GM19455 (cell line): ENCODE results near the gene XRCC4.
"Not testable (repeated sequence)": the region's sequence is repeated elsewhere in the genome, so short reads cannot be mapped to it uniquely, and the experiment has no call there.

Experiments used
- ATAC-seq: cut with Tn5 transposase; IDR thresholded peaks from one replicate; pipeline ENCODE4 v1.9.1; 2021; ENCODE audit not compliant: unreplicated experiment

The XRCC4 gene

DNA sequence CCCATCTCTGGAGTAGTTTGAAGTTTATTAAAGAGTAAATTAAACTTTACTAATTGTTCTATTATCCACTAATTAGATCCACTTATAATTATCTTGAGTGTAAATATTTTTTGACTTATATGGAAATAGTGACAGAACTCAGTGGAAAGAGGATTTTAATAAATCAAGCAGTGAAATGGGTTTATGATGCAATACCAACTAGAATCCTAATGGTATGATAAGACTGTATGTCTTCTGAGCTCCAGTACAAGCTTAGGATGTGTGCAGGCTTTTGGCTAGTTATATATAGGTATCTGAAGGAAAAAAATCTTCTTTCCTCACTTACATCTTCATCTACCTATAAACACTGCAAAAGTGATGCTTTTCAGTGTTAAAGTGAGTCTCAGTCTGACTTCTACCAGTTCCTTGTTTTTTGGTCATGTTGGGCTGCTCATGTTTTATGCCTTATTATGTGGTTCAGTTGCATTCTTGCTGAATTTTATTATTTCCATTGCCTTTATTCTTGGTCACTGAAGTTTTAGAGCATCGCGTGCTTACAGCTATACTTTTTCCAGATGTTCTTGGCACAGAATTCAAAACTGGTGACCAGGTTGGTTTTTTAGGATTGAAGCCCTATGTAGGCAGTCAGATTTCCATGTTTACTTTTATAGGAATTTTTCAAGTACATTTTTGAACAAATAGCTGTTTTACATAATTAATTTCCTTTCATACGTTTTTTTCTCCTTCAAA, 30.5 kb downstream of the XRCC4 start:
- no peak for ATAC-seq

DNA sequence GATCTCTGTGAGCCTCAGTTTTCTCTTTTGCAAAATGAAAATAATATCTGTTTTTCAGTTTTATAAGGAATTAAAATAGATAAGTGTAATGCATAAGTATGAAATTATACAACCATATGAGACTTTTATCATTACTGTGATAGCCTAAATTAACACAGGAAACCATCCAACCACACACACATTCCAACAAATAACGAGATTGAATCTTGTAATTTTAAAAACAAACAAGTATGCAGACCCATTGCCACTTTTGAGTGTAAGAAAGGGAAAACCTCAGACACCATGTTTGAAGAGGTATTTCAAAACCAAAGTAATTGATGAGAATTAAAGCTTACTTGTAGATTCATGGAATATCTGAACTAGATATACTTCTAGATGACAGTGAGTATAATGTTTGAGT, 32.0 kb downstream of the XRCC4 start:
- no peak for ATAC-seq

DNA sequence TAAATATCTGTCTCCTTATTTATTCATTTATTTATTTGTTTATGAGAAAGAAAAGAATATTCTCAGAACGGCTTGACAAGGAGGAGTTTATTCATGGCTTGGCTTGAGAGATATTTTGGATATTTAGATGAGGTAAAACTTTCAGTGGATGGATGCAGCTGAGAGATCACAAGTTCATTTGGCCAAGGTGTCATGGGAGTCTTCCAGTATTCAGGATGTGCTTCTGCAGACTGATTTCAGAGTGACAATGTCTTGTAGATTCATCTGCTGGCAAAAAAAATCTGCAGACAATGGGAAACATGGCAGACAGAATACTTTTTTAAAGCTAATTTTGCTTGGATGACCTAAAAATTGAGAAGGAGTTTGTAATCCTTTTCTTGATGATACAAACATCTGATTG, 38.5 kb downstream of the XRCC4 start:
- ATAC-seq = no peak

DNA sequence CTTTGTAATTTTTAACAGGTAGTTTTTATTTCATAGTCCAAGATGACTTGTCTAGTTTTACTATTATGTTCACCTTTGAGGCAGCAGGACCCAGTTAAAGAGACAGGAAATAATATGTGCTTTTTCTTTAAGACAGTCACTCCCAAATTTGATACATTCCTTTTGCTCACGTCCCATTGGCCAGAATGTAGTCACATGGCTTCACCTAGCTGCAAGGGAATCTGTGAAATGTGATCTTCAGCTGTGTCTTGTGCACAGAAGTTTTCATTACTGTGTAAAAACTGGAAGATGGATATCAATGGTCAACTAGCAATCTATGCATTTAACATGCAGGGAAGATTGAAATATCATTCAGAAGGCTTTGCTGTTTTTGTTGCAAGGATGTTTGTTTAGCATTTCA, 41.1 kb downstream of the XRCC4 start:
- no peak for ATAC-seq

DNA sequence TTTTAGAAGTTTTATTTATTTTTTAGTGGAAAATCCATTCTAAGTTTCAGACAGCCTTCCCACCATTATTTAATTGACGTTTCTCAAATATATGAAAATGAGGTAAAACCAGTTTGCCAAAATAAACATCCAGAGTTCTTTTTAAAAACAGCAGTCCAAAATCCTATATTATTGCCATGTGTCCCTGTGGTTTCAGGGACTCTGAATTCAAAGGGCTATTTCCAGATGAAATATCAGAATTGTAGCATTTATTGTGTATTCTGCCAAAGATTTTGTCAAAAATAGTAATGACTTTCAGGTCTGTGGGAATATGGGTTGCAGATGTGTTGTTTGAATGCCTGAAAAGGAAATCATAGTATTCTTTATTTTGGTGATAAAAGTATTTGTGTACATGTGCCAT, 41.6 kb downstream of the XRCC4 start:
- ATAC-seq = no peak

DNA sequence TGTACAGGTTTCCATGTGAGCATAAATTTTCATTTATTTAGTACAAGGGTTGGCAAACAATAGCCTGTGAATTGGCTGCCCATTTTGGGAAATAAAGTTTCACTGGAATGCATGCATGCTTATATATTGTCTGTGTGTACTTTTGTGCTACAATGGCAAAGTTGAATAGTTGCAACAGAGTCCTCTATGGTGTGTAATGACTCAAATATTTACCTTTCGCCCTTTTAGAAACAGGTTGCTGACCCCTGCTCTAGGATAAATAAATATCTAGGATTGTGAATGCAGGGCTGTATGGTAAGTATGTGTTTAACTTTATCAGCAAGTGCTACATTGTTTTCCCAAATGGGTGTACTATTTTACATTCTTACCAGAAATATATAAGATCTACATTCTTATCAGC, 47.2 kb downstream of the XRCC4 start:
- no peak for ATAC-seq

DNA sequence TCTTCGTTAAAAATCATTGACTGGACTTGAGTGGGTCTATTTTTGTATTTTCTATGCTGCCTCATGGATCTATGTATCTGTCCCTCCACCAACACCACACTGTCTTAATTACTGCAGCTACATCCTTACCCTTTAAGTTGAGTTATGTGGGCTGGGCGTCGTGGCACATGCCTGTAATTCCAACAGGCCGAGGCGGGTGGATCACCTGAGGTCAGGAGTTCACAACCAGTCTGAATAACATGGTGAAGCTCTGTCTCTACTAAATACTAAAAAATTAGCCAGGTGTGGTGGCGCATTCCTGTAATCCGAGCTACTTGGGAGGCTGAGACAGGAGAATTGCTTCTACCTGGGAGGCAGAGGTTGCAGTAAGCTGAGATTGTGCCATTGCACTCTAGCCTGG, 48.2 kb downstream of the XRCC4 start:
- no peak for ATAC-seq

DNA sequence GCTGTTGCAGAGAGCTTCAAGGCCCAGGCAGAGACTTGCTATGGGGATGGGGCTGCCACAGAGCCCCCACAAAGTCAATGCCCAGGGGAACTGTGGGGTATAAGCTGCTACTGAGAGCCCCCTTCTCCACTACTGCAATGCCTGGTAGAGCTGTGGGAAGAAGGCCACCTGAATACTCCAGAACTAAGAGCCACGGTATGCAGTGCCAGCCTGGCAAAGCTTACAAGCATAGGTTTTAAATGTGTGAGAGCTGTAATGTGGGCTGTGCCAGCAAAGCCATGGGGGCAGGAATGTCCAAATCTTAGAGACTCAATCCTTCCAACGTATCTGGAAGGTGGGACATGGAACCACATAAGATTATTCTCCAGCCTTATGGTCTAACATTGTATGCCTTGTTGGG, 49.2 kb downstream of the XRCC4 start:
- ATAC-seq = no peak

DNA sequence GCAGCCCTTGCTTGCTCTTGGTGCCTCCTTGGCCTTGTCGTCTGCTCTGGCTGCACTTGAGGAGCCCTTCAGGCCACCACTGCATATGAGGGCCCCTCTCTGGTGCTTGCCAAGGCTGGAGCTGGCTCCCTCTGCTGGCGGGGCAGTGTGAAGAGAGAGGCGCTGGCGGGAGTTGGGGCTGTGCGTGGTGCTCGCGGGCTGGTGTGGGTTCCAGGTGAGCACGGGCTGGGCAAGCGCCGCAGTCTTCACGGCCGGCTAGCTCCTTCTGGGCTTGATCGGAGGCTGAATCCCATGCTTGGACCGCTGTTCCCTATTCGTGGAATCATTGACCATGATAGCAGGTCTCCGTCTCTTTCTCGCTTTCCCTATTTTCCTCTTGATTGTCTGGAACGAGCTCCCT, 56.5 kb downstream of the XRCC4 start:
- no peak for ATAC-seq

DNA sequence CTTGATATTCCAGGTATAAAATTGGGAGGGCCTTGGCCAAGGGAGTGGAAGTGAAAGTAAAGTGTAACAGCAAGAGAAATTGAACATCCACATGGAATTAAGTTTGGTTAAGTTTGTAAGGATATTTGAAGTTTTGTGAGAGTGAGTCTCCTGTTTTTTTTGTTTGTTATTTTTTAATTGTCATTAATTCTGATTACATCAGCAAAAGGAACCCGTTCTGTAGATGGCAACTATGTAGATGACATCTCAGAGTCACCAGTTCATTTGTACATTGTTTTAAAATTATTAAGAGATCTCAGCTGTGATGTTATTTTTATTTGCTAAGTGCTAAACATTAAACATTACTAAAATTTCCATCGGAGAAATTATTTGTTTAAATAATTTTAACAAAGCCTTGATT, 65.2 kb downstream of the XRCC4 start:
- no peak for ATAC-seq

DNA sequence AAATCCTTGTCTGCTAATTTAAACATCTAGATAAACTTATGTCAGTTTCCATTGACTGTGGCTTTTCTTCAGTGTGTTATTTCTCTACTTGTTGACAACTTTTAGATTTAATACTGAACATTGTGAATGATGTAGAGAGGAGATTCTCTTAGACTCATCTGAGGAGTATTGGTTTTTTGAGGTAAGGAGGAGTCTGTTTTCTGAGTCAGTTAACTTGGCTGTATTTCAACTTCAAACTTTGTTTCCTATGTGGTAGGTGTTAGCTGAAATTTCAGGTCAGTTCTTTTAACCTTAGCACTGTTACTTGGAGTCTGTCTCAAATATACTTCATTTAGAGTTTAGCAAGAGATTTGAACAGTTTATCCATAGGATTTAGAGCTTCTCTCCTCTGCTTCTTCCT, 67.9 kb downstream of the XRCC4 start:
- no peak for ATAC-seq

DNA sequence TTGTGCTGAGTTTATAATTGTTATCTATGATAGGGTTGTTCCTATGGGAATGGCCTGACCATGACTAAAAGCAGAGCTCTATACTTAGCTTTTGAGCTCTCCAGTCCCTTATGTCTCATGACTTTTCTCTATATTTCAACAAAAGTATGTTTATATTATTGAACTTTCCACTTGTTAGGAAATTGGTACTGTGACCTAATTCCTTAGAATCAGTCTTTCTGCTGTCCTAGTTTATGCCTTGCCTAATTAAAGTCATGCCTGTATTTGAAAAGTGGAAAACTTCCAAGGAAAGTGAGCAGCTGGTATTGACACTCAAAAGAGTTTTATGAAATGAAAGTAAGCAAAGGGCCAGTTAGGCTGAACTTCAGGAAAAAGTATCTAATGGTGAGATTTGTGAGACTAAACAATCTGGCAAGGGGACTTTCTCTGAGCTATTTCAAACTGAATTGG, 68.6 kb downstream of the XRCC4 start:
- ATAC-seq = no peak

DNA sequence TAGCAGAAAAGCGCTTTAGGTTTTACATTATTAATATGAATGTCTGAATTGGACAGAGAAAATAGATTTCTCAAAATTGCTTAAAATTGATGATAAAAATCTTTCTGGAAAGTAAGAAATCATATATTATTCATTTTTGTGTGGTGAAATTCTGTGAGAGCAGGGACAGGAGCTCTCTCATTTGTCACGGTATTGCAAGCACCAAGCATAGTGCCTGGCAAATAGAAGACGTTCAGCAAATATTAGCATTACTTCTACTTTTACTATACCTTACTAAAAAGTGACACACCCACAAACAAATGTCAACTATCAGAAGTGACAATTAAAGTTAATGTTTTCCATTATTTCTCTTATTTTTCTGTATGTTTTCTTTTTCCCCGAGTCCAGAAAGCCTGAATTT, 69.1 kb downstream of the XRCC4 start:
- ATAC-seq = no peak

DNA sequence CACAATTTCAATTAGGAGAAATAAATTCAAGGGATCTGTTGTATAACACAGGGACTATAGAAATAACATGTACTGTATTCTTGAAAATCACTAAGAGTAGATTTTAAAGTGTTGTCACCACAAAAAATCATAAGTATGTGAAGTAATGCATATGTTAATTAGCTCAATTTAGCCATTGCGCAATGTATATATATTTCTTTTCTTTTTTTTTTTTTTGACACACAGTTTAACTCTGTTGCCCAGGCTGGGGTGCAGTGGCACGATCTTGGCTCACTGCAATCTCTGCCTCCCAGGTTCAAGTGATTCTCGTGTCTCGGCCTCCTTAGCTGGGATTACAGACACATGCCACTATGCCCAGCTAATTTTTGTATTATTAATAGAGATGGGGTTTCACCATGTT, 70.2 kb downstream of the XRCC4 start:
- ATAC-seq = no peak

DNA sequence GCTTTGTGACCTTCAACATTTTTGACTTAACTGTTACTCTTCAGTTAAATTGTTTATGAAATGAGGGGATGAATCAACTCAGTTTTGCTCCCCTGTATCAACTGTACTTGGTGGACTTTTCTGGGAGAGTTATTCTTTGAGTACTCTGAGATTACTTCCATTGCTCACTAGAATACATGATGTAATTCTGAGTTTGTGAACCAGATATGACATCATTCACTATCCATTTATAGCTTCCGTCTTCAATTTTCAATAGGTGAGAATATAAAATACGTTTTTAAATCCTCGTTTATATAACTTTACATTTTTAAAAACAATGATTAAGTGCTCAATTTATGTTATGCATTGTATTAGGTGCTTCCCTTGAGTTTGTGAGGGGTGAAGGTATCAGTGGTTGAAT, 71.0 kb downstream of the XRCC4 start:
- ATAC-seq = no peak

DNA sequence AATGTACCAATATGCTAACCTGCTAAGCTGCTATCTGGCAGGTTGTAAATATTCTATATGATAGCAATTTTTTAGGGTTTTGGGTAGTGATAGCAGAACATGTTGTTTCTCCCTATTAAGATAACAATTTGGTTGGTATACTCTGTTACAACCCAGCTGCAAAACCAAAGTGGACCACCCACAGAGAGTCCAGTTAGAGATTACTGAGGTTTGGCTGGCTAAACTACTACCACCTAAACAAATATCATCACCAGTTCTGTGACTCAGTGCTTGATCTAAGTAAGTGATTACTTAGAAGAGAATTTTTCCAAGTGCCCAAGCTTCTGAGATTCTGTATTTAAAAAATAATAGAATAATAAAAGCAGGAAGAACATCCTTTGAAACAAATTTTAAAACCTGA, 72.3 kb downstream of the XRCC4 start:
- ATAC-seq = no peak

DNA sequence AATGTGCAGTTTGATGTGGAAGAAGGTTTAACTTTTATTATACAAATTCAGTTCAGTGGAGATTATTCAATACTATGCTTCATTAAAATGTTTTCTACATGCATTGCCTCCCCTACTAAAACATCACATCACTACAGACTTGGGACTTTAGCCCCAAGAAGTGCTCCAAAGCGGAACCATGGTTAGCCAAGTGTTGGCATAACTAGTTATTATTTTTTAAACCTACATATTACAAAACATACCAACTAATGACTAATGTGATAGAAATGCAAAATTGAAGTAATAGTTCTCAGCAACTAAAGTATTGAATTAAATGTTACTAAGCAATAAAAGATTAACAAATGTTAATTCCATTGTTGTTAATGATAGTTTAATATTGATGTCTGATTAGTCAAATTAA, 74.5 kb downstream of the XRCC4 start:
- ATAC-seq = no peak

DNA sequence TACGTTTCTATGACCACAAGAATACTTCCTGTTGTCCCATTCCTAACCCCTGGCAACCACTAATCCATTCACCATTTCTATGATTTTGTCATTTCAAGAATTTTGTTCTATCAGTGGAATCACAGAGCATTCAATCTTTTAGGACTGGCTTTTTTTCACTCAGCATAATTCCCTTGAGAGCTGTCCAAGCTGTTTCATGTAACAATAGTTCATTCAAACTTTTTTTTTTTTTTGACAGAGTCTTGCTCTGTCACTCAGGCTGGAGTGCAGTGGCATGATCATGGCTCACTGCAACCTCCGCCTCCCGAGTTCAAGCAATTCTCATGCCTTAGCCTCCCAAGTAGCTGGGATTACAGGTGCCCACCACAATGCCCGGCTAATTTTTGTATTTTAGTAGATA, 75.6 kb downstream of the XRCC4 start:
- not testable (repeated sequence) for ATAC-seq

DNA sequence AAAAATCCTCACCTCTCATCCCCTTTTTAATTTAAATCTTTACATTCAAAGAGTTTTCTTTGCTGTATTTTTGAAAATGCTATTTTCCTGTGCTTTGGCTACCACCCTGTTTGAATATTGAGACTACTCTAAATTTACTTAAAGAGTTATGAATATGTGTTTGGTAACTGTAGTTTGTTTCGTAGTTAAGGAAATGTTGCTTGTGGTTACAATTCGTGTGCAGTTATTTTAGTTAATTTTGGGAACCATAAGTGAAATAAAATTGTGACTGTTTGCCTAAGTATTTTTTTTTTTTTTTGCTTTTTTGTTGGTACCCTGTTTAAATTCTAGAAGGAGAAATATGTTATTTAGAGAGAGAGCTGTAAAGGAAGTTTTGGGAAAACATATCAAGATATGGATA, 78.7 kb downstream of the XRCC4 start:
- no peak for ATAC-seq

DNA sequence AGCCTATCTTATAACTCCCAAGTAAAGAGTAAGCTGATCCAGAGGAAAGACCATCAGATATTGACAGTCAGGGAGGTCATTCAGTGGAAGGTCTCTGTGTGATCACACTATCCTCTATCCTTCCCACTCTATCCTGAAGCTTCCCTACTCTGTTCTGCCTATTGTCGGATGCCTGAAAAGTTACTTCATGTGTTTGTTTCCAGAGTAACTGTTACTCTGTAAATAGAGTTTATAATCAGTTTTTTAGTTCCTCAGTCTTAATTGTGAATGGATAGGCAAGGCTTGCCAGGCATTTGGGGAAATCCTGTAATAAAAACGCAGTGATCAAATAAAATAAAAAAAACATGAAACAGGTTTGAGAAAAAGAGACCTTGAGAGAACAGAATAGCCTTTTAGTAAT, 79.8 kb downstream of the XRCC4 start:
- ATAC-seq = no peak

DNA sequence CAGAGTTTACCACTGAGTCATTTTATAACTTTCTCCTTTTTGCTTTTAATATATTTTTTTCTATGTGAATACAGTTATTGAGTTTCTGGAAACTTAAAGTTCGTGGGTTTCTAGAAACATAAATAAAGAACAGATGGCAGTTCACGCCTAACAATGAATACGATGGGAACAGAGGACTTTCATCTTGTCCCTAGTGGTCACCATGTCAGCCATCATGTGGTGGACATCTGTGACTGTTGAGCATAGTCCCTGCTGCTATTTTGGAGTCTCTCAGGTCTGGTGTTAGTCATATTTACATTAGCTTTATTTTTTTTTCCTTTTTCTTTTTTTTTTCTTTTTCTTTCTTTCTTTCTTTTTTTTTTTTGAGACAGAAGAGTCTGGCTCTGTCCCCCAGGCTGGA, 85.3 kb downstream of the XRCC4 start:
- no peak for ATAC-seq

DNA sequence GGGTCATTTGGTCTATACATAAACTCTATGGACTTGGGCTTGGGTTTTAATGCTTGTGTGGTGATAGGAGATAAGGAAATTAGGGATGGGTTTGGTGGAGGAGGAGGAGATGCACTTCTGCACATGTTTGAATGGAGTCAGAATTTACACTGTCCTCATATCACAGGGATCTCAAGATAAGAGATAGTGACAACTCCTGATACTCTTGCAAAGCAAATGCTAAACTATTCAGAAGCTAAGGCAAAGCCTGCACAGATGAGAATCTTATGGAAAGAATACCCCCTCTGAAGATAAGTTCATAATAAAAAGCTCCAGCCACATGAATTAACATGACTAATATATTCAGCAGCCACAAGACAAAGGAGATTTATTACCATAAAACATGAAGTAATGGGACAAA, 90.2 kb downstream of the XRCC4 start:
- no peak for ATAC-seq

DNA sequence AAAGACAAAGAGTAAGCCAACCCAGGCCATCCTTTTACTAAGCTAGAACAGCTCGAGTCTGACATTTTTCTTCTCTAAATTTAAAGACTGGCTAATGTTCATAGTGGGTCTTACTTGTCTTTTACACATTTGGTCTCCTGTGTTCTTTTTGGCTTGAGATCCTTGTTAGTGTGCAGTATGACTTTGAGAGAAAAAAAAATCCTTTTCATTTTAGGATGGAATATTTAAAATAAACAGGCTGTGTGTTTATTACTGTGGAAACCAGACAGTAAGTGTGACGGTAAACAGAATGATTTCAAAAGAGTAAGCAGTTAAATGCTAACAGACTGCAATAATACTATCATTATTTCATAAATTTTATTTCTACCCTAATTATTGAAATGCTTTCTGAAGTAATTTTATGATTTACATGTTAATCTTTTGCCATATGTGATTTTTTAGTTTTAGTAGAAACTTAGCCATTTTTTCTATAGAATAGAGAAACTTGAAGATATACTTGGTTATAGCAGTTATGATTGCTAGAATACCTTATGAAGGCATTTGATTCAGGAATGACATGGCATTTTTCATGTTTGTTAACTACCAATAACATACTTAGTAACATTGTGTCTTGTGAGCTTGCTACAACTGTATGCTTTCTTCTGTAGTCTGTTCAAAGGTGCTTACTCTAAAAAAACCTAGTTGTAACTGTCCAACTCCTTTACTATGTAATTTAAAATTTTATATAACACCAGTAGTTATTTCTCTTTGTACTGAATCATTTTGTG, 92.4 kb downstream of the XRCC4 start:
- ATAC-seq = no peak
